ENCODE results near the gene STK10. TPM values are rescaled to one million over a fixed set of nuclear protein-coding genes. Genes with fewer than 3 reads are reported as not detected.

The STK10 gene
- total and polyA plus RNA-seq, 2 of the 8 experiments (the other 6 are each of a cell fraction or from before 2014, with no cell fraction given): 10.5 to 21.4 TPM

- TF ChIP-seq BRCA1 (IDR thresholded peaks at IDR 0.05; ENCODE audit: low read depth, low read length) (no peak), ATF2 (IDR thresholded peaks at IDR 0.05; ENCODE audit: low read length) (no peak), BCL11A (IDR thresholded peaks at IDR 0.05; ENCODE audit: low read depth in 2 of 2, low read length in 2 of 2) (no peak), CHD1 (IDR thresholded peaks at IDR 0.05; ENCODE audit: low read depth, low read length) (no peak), KDM1A (IDR thresholded peaks at IDR 0.05; ENCODE audit: borderline replicate concordance, low read length) (no peak), TEAD4 (IDR thresholded peaks at IDR 0.05; ENCODE audit: low read depth, low read length) (no peak)
Observed at GRCh38 chr5:172065431-172066065, 122.5 kb downstream of the STK10 start (continued).

Measured in H1 (cell line).